Fibroblast of lung (primary cell): ENCODE results near the gene ACSS1. TPM values are rescaled to one million over a fixed set of nuclear protein-coding genes. Genes with fewer than 3 reads are reported as not detected.
A peak's percentile ranks its signal among the peaks of the same experiment; 100 is the strongest.
"Not testable (repeated sequence)": the region's sequence is repeated elsewhere in the genome, so short reads cannot be mapped to it uniquely, and the experiment has no call there.

Experiments used
- DNase-seq, 2 donors: peaks; one replicate each; pipeline versions ENCODE4 v3.0.0 to v3.0.0-alpha.2; 2010; ENCODE audit warnings: low read depth in 2 of 2
- H2AFZ ChIP-seq: 2 replicates; pipeline ENCODE4 v1.5.1; 2012; ENCODE audit warnings: low read length, control low read depth, inconsistent platforms
- H3K27ac ChIP-seq: 2 replicates; pipeline ENCODE4 v1.5.1; 2011; ENCODE audit warnings: low read length, control low read depth; ENCODE audit not compliant: insufficient read depth
- H3K27me3 ChIP-seq: 2 replicates; pipeline ENCODE4 v1.5.1; 2011; ENCODE audit warnings: mild to moderate bottlenecking, low read length; ENCODE audit not compliant: control insufficient read depth, insufficient read depth
- H3K36me3 ChIP-seq: 2 replicates; pipeline ENCODE4 v1.5.1; 2011; ENCODE audit warnings: low read length; ENCODE audit not compliant: control insufficient read depth, insufficient read depth
- H3K4me1 ChIP-seq: 2 replicates; pipeline ENCODE4 v1.5.1; 2011; ENCODE audit warnings: low read length; ENCODE audit not compliant: control insufficient read depth, insufficient read depth; ENCODE audit errors: extremely low read depth
- H3K4me2 ChIP-seq: 2 replicates; pipeline ENCODE4 v1.5.1; 2011; ENCODE audit warnings: low read length, control low read depth; ENCODE audit not compliant: insufficient read depth; ENCODE audit errors: extremely low read depth
- H3K4me3 ChIP-seq, 4 experiments: fragments of 200-600 bp in 1 of 4; sonication (generic) in 1 of 4; replicated peaks in 1 of 4; 2 replicates each; pipeline ENCODE4 v1.5.1; 2011 to 2016; ENCODE audit warnings: low read length in 4 of 4, low read depth in 3 of 4, mild to moderate bottlenecking in 3 of 4, control low read depth in 2 of 4, inconsistent platforms in 1 of 4, mixed read lengths in 1 of 4; ENCODE audit not compliant: insufficient read depth in 1 of 4; ENCODE audit errors: control extremely low read depth in 1 of 4
- H3K79me2 ChIP-seq: 2 replicates; pipeline ENCODE4 v1.5.1; 2012; ENCODE audit warnings: mild to moderate bottlenecking, low read length, inconsistent platforms; ENCODE audit not compliant: control insufficient read depth, insufficient read depth
- H3K9ac ChIP-seq: 2 replicates; pipeline ENCODE4 v1.5.1; 2011; ENCODE audit warnings: mild to moderate bottlenecking, low read length, control low read depth; ENCODE audit not compliant: insufficient read depth
- H3K9me3 ChIP-seq: 2 replicates; pipeline ENCODE4 v1.5.1; 2012; ENCODE audit warnings: low read depth, low read length; ENCODE audit not compliant: control insufficient read depth, insufficient read depth
- H4K20me1 ChIP-seq: 2 replicates; pipeline ENCODE4 v1.5.1; 2011; ENCODE audit warnings: low read length; ENCODE audit not compliant: control insufficient read depth, insufficient read depth; ENCODE audit errors: extremely low read depth
- CTCF ChIP-seq, 2 donors: IDR thresholded peaks in 1 of 2; conservative IDR thresholded peaks in 1 of 2; 1 replicate in 1 of 2; 2 replicates in 1 of 2; pipeline ENCODE4 v1.5.1; 2011 to 2012; ENCODE audit warnings: low read length in 2 of 2, control low read depth in 1 of 2, inconsistent platforms in 1 of 2, low read depth in 1 of 2, mild to moderate bottlenecking in 1 of 2
- EZH2 ChIP-seq: IDR thresholded peaks from 2 replicates; pipeline ENCODE4 v1.5.1; 2012; ENCODE audit warnings: low read length, control low read depth, mild to moderate bottlenecking; ENCODE audit errors: missing control alignments
- polyA plus RNA-seq, 2 donors: library from polyadenylated mRNA; depleted of rRNA in 1 of 2; stranded (reverse) in 1 of 2; unstranded in 1 of 2; fragments of >200 nt; gene quantifications; 2 replicates each; pipeline ENCODE4 v1.2.1, GENCODE V29; 2011 to 2012; ENCODE audit warnings: missing spikeins in 1 of 2
- total RNA-seq: library from RNA; depleted of rRNA; stranded (reverse); fragments of >200 nt; gene quantifications from 2 replicates; pipeline ENCODE4 v1.2.1, GENCODE V29; 2014

The ACSS1 gene
- total and polyA plus RNA-seq, 2 donors (not counting 1 experiment from before 2014, with no cell fraction given): 1.3 to 3.4 TPM

GRCh38 chr20:25005220-25005619, 52.7 kb downstream of the ACSS1 start:
- TF ChIP-seq EZH2 (no peak), CTCF (conservative IDR thresholded peaks at IDR 0.05 in 1 of 2, IDR thresholded peaks at IDR 0.05 in 1 of 2; ENCODE audit: low read depth in 1 of 2, low read length in 2 of 2) (no peak)
- peak; percentile 11 to 19 for DNase-seq
- H4K20me1 ChIP-seq: no peaks in the 10 kb centered on the region

GRCh38 chr20:25003002-25003401, 54.9 kb downstream of the ACSS1 start:
- no peak overlapping the region for H3K4me3 ChIP-seq
- H3K36me3 ChIP-seq: no peaks in the 10 kb centered on the region
- H4K20me1 ChIP-seq: no peaks in the 10 kb centered on the region
- no peak overlapping the region for H3K4me2 ChIP-seq
- peaks cover 4% of the 10 kb centered on the region for H3K4me1 ChIP-seq
- H3K9me3 ChIP-seq: no peaks in the 10 kb centered on the region
- no peak for DNase-seq
- H3K27ac ChIP-seq: no peak overlapping the region
- no peak overlapping the region for H3K9ac ChIP-seq
- no peaks in the 10 kb centered on the region for H3K79me2 ChIP-seq
- H3K27me3 ChIP-seq: peaks cover 6% of the 10 kb centered on the region
- no peak overlapping the region for H2AFZ ChIP-seq
- TF ChIP-seq EZH2 (no peak), CTCF (conservative IDR thresholded peaks at IDR 0.05 in 1 of 2, IDR thresholded peaks at IDR 0.05 in 1 of 2; ENCODE audit: low read depth in 1 of 2, low read length in 2 of 2) (no peak)

More at GRCh38 chr20:25005220-25005619, 52.7 kb downstream of the ACSS1 start:
- Histone ChIP-seq H3K36me3 (no peaks in the 10 kb centered on the region), H3K9ac (no peak overlapping the region), H3K4me2 (no peak overlapping the region), H3K27me3 (peaks cover 2% of the 10 kb centered on the region), H3K9me3 (no peaks in the 10 kb centered on the region), H3K27ac (no peak overlapping the region), H3K4me3 (no peak overlapping the region), H3K4me1 (no peaks in the 10 kb centered on the region), H2AFZ (no peak overlapping the region), H3K79me2 (no peaks in the 10 kb centered on the region)

- not testable (repeated sequence) for DNase-seq, H4K20me1 ChIP-seq, H3K36me3 ChIP-seq, H3K27ac ChIP-seq, H2AFZ ChIP-seq, H3K79me2 ChIP-seq, H3K4me1 ChIP-seq, H3K4me3 ChIP-seq, H3K9me3 ChIP-seq, H3K9ac ChIP-seq, H3K4me2 ChIP-seq
- peaks cover 14% of the 10 kb centered on the region for H3K27me3 ChIP-seq
Measured at GRCh38 chr20:25001323-25001722, 56.6 kb downstream of the ACSS1 start.
